GM12878 (cell line): Measurements from ENCODE around the gene ANKS1A. TPM values are rescaled to one million over a fixed set of nuclear protein-coding genes. Genes with fewer than 3 reads are reported as not detected.

Experiments used
- ATAC-seq: fragments of 200-7000 bp; cut with Tn5 transposase; 3 replicates; pipeline ENCODE4 v1.9.1; 2020; ENCODE audit warnings: mild to moderate bottlenecking, moderate library complexity
- BruUV-seq: library from RNA; stranded (reverse); fragments of 400-500 nt; replicated peaks from 2 replicates; lab custom pipeline; 2021; lab: Mats Ljungman, UMichigan
- CTCF ChIA-PET: fragments of 300-600 bp; sonication (Branson Sonifier 250); formaldehyde crosslinking; extraction: SDS; loops from one replicate; lab custom pipeline; 2021; ENCODE audit warnings: inconsistent platforms; lab: Yijun Ruan, JAX
- POLR2A ChIA-PET: fragments of 350-600 bp; formaldehyde crosslinking; extraction: SDS; loops from one replicate; lab custom pipeline; 2021; ENCODE audit warnings: inconsistent platforms; lab: Charles Lee
- RAD21 ChIA-PET: fragments of 300-600 bp; sonication (Branson Sonifier 250); formaldehyde crosslinking; loops from one replicate; lab custom pipeline; 2023; ENCODE audit warnings: antibody characterized with exemption; ENCODE audit not compliant: unreplicated experiment; lab: Charles Lee
- SMC1A ChIA-PET: fragments of 300-600 bp; sonication (Branson Sonifier 250); formaldehyde crosslinking; loops from one replicate; lab custom pipeline; 2023; ENCODE audit not compliant: unreplicated experiment, uncharacterized antibody; lab: Charles Lee
- DNase-seq: peaks from one replicate; pipeline ENCODE4 v3.0.0-alpha.2; 2011; ENCODE audit warnings: low read depth, low spot score
- FAIRE-seq: peaks from 3 replicates; lab custom pipeline; 2011; peaks lifted over from hg19 to GRCh38; lab: Jason Lieb, UNC
- H2AFZ ChIP-seq: 2 replicates; pipeline ENCODE4 v1.6.0; 2011; ENCODE audit warnings: low read depth, low read length, control low read depth; ENCODE audit not compliant: control insufficient read depth
- H3K27ac ChIP-seq: 2 replicates; pipeline ENCODE4 v1.5.1; 2011; ENCODE audit warnings: control low read depth; ENCODE audit not compliant: control insufficient read depth, insufficient read depth
- H3K27me3 ChIP-seq, 2 experiments: replicated peaks in 1 of 2; 2 replicates each; pipeline versions ENCODE4 v1.6.0 to v1.6.1; 2011; ENCODE audit warnings: low read length in 1 of 2; ENCODE audit not compliant: control insufficient read depth in 2 of 2, insufficient read depth in 2 of 2
- H3K36me3 ChIP-seq, 2 experiments: 2 replicates each; pipeline ENCODE4 v1.5.1; 2011; ENCODE audit warnings: low read length in 1 of 2; ENCODE audit not compliant: control insufficient read depth in 2 of 2, insufficient read depth in 2 of 2
- H3K4me1 ChIP-seq: 2 replicates; pipeline ENCODE4 v1.6.1; 2011; ENCODE audit warnings: mild to moderate bottlenecking, low read length, moderate library complexity, mixed read lengths; ENCODE audit not compliant: control insufficient read depth, insufficient read depth
- H3K4me2 ChIP-seq: 2 replicates; pipeline ENCODE4 v1.6.0; 2011; ENCODE audit warnings: control low read depth; ENCODE audit not compliant: control insufficient read depth, insufficient read depth
- H3K4me3 ChIP-seq: fragments of 200-600 bp; sonication (generic); 2 replicates; pipeline ENCODE4 v1.5.1; 2016
- H3K79me2 ChIP-seq: 2 replicates; pipeline ENCODE4 v1.6.0; 2011; ENCODE audit warnings: low read length; ENCODE audit not compliant: control insufficient read depth, insufficient read depth
- H3K9ac ChIP-seq: 2 replicates; pipeline ENCODE4 v1.8.0; 2011; ENCODE audit warnings: low read length, control low read depth, mixed read lengths; ENCODE audit not compliant: control insufficient read depth, insufficient read depth
- H3K9me3 ChIP-seq: replicated peaks from 3 replicates; pipeline ENCODE4 v1.5.1; 2011; ENCODE audit warnings: mild to moderate bottlenecking, low read length; ENCODE audit not compliant: control insufficient read depth, insufficient read depth
- H4K20me1 ChIP-seq: 2 replicates; pipeline ENCODE4 v1.6.0; 2011; ENCODE audit not compliant: control insufficient read depth, insufficient read depth
- CEBPZ ChIP-seq: fragments of 150-350 bp; IDR thresholded peaks from 2 replicates; pipeline ENCODE4 v1.6.1; 2016; ENCODE audit warnings: low read depth, low read length
- CREM ChIP-seq: IDR thresholded peaks from 2 replicates; pipeline ENCODE4 v1.6.1; 2014; ENCODE audit warnings: antibody characterized with exemption, low read depth
- EGR1 ChIP-seq, 2 experiments: IDR thresholded peaks; 1 replicate in 1 of 2; 2 replicates in 1 of 2; pipeline ENCODE4 v1.6.1; 2011 to 2012; ENCODE audit warnings: low read depth in 2 of 2, low read length in 2 of 2, borderline replicate concordance in 1 of 2, mild to moderate bottlenecking in 1 of 2, moderate library complexity in 1 of 2
- IKZF2 ChIP-seq, 2 experiments: fragments of 450-650 bp; IDR thresholded peaks; 2 replicates each; pipeline ENCODE4 v1.6.1; 2017; ENCODE audit warnings: mild to moderate bottlenecking in 2 of 2, moderate library complexity in 2 of 2
- IRF4 ChIP-seq: IDR thresholded peaks from 2 replicates; pipeline ENCODE4 v1.6.1; 2011; ENCODE audit warnings: low read depth, low read length
- KDM1A ChIP-seq: fragments of 200-600 bp; sonication (generic); IDR thresholded peaks from 2 replicates; pipeline ENCODE4 v1.6.1; 2016; ENCODE audit warnings: borderline replicate concordance
- NFYA ChIP-seq: IDR thresholded peaks from 2 replicates; pipeline ENCODE4 v1.6.1; 2011; ENCODE audit warnings: low read depth, mild to moderate bottlenecking, low read length, improper control_type of control experiment, borderline replicate concordance
- NR2C2 ChIP-seq: IDR thresholded peaks from 2 replicates; pipeline ENCODE4 v1.6.1; 2011; ENCODE audit warnings: borderline replicate concordance, low read depth; ENCODE audit not compliant: control insufficient read depth, insufficient read length
- SIX5 ChIP-seq: IDR thresholded peaks from 2 replicates; pipeline ENCODE4 v1.6.1; 2011; ENCODE audit warnings: mild to moderate bottlenecking, low read depth, low read length, moderate library complexity; ENCODE audit not compliant: severe bottlenecking
- ZNF274 ChIP-seq: IDR thresholded peaks from one replicate; pipeline ENCODE4 v1.8.0; 2011; ENCODE audit not compliant: insufficient read length, insufficient read depth
- WGBS: methylation state at CpG from one replicate; pipeline ENCODE4 v1.1.6; 2016; ENCODE audit warnings: low lambda C conversion rate; ENCODE audit not compliant: insufficient replicate concordance, insufficient coverage; ENCODE audit errors: missing lambda C conversion rate; 5-methylcytosine and 5-hydroxymethylcytosine counted together
- in situ Hi-C: fragments of 300-500 bp; cut with MboI; formaldehyde crosslinking; loops from 9 replicates; pipeline ENCODE4 v1.14.3; 2018; ENCODE audit warnings: mixed read lengths
- intact Hi-C: fragments of 100-400 bp; cut with micrococcal nuclease; formaldehyde crosslinking; loops from one replicate; pipeline ENCODE4 v1.14.2; 2022; ENCODE audit not compliant: unreplicated experiment
- polyA plus RNA-seq, 11 experiments: library from polyadenylated mRNA; depleted of rRNA in 4 of 11; unstranded in 6 of 11; stranded (reverse) in 5 of 11; fragments of >200 nt; fragmentation: Nextera tagmentation in 4 of 11; fragmentation: Illumina TruSeq in 1 of 11; extraction: Ambion mirVana in 4 of 11; extraction: Trizol in 1 of 11; gene quantifications; 1 replicate in 1 of 11; 2 replicates in 10 of 11; pipeline versions ENCODE4 v1.2.1 to v1.2.3, GENCODE V29; 2011 to 2016; ENCODE audit warnings: inconsistent platforms in 2 of 11, missing spikeins in 2 of 11, low read depth in 1 of 11
- total RNA-seq, 4 experiments: library from RNA; depleted of rRNA in 3 of 4; stranded (reverse); fragments of >200 nt in 3 of 4; fragmentation: Illumina TruSeq in 1 of 4; extraction: Trizol in 1 of 4; gene quantifications; 2 replicates each; pipeline versions ENCODE4 v1.2.1 to v1.2.3, GENCODE V29; 2013 to 2021
- TF ChIP-seq, protein P1 (sequence below): fragments of 450-650 bp; conservative IDR thresholded peaks from 2 replicates; pipeline ENCODE4 v1.6.1; 2017; ENCODE audit warnings: mild to moderate bottlenecking, moderate library complexity
- TF ChIP-seq, protein P2 (sequence below): fragments of 450-650 bp; IDR thresholded peaks from 2 replicates; pipeline ENCODE4 v1.6.1; 2017; ENCODE audit warnings: mild to moderate bottlenecking, moderate library complexity
- TF ChIP-seq, protein P3 (sequence below): fragments of 450-650 bp; IDR thresholded peaks from 2 replicates; pipeline ENCODE4 v1.6.1; 2014; ENCODE audit warnings: mild to moderate bottlenecking

ANKS1A gene
- total and polyA plus RNA-seq, 10 of the 15 experiments (the other 5 are each of a cell fraction or from before 2014, with no cell fraction given) = 0.60 to 7.0 (median 3.0) TPM

DNA sequence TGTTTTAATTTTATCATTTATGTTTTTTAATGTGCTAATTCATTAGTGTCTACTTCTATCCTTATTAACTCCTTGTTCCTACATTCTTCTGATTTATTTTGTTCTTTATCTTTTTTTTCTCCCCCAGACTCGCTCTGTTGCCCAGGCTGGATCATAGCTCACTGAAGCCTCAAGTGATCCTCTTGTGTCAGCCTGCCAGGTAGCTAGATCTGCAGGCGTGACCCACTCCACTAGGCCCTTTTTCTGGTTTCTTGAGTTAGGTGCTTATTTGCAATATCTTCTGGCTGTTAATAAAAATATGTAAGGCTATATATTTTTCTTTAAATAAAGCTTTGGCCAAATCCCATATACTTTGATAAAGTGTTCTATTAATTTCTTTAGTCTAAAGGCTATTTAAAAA lies 4.1 kb upstream of the ANKS1A start:
- no peak overlapping the region for H3K4me2 ChIP-seq
- in situ Hi-C loops = no loop called here
- ChIA-PET CTCF (interaction anchor here (0.8 to 1.6 kb wide), 2 partner anchors 255 to 1161 kb away, joined by 3 to 4 read pairs; no protein-coding TSS in a partner anchor), RAD21 (no interaction called here), SMC1A (interaction anchor here (1.0 to 1.3 kb wide), 2 partner anchors 16 to 127 kb away, joined by 3 to 5 read pairs; no protein-coding TSS in a partner anchor), POLR2A (no interaction called here)
- no TSS peak for BruUV-seq
- H3K4me1 ChIP-seq = no peaks in the 10 kb centered on the region; the same call in 1 of the 2 replicates
- no peak overlapping the region for H3K27ac ChIP-seq
- no peaks in the 10 kb centered on the region for H4K20me1 ChIP-seq
- H3K79me2 ChIP-seq = peaks cover 26% of the 10 kb centered on the region
- intact Hi-C loops = loop anchor here (1.0 to 10.0 kb wide), 4 partner anchors 41 to 230 kb away; partner anchors contain the start of genes BLTP3A and ILRUN
- WGBS = 98% methylated on average over 2 of the region's 2 CpGs
- H2AFZ ChIP-seq = no peak overlapping the region
- ATAC-seq = no peak
- H3K36me3 ChIP-seq = peaks cover 0 to 15% of the 10 kb centered on the region in 2 experiments; a peak in 1 of 4 replicates
- DNase-seq = no peak
- FAIRE-seq = no peak
- H3K27me3 ChIP-seq = no peaks in the 10 kb centered on the region
- no peaks in the 10 kb centered on the region for H3K9me3 ChIP-seq
- H3K4me3 ChIP-seq = no peak overlapping the region
- H3K9ac ChIP-seq = no peak overlapping the region
- TF ChIP-seq, protein P1, sequence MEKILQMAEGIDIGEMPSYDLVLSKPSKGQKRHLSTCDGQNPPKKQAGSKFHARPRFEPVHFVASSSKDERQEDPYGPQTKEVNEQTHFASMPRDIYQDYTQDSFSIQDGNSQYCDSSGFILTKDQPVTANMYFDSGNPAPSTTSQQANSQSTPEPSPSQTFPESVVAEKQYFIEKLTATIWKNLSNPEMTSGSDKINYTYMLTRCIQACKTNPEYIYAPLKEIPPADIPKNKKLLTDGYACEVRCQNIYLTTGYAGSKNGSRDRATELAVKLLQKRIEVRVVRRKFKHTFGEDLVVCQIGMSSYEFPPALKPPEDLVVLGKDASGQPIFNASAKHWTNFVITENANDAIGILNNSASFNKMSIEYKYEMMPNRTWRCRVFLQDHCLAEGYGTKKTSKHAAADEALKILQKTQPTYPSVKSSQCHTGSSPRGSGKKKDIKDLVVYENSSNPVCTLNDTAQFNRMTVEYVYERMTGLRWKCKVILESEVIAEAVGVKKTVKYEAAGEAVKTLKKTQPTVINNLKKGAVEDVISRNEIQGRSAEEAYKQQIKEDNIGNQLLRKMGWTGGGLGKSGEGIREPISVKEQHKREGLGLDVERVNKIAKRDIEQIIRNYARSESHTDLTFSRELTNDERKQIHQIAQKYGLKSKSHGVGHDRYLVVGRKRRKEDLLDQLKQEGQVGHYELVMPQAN = no peak
- TF ChIP-seq IKZF2 (IDR thresholded peaks at IDR 0.05) (no peak), ZNF274 (no peak), KDM1A (no peak), NR2C2 (no peak), CEBPZ (no peak), EGR1 (IDR thresholded peaks at IDR 0.05; ENCODE audit: borderline replicate concordance in 1 of 2, low read depth in 2 of 2, low read length in 2 of 2) (no peak), NFYA (no peak), CREM (no peak), SIX5 (no peak), IRF4 (no peak)
- TF ChIP-seq, protein P2, sequence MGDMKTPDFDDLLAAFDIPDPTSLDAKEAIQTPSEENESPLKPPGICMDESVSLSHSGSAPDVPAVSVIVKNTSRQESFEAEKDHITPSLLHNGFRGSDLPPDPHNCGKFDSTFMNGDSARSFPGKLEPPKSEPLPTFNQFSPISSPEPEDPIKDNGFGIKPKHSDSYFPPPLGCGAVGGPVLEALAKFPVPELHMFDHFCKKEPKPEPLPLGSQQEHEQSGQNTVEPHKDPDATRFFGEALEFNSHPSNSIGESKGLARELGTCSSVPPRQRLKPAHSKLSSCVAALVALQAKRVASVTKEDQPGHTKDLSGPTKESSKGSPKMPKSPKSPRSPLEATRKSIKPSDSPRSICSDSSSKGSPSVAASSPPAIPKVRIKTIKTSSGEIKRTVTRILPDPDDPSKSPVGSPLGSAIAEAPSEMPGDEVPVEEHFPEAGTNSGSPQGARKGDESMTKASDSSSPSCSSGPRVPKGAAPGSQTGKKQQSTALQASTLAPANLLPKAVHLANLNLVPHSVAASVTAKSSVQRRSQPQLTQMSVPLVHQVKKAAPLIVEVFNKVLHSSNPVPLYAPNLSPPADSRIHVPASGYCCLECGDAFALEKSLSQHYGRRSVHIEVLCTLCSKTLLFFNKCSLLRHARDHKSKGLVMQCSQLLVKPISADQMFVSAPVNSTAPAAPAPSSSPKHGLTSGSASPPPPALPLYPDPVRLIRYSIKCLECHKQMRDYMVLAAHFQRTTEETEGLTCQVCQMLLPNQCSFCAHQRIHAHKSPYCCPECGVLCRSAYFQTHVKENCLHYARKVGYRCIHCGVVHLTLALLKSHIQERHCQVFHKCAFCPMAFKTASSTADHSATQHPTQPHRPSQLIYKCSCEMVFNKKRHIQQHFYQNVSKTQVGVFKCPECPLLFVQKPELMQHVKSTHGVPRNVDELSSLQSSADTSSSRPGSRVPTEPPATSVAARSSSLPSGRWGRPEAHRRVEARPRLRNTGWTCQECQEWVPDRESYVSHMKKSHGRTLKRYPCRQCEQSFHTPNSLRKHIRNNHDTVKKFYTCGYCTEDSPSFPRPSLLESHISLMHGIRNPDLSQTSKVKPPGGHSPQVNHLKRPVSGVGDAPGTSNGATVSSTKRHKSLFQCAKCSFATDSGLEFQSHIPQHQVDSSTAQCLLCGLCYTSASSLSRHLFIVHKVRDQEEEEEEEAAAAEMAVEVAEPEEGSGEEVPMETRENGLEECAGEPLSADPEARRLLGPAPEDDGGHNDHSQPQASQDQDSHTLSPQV = no peak
- TF ChIP-seq, protein P3, sequence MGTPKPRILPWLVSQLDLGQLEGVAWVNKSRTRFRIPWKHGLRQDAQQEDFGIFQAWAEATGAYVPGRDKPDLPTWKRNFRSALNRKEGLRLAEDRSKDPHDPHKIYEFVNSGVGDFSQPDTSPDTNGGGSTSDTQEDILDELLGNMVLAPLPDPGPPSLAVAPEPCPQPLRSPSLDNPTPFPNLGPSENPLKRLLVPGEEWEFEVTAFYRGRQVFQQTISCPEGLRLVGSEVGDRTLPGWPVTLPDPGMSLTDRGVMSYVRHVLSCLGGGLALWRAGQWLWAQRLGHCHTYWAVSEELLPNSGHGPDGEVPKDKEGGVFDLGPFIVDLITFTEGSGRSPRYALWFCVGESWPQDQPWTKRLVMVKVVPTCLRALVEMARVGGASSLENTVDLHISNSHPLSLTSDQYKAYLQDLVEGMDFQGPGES = no peak
